HG03159 (cell line): ENCODE data around the gene USPL1.

ENCODE experiments used
- ATAC-seq: cut with Tn5 transposase; IDR thresholded peaks from one replicate; pipeline ENCODE4 v1.9.1; 2021; ENCODE audit warnings: mild to moderate bottlenecking, moderate library complexity; ENCODE audit not compliant: unreplicated experiment

The USPL1 gene

DNA sequence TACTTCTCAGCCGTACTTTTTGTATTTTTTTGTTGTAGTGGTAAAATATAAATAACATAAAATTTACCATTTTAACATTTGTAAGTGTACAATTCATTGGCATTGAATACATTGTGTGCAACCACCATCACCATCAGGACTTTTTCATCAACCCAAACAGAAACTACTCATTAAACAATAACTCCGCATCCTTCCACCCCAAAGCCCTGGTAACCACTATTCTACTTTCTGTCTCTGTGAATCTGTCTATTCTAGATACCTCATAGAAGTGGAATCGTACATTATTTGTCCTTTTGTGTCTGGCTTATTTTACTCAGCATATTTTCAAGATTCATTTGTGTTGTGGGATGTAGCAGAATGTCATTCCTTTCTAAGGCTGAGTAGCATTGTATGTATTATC lies 38.5 kb downstream of the USPL1 start:
- ATAC-seq, result no peak

DNA sequence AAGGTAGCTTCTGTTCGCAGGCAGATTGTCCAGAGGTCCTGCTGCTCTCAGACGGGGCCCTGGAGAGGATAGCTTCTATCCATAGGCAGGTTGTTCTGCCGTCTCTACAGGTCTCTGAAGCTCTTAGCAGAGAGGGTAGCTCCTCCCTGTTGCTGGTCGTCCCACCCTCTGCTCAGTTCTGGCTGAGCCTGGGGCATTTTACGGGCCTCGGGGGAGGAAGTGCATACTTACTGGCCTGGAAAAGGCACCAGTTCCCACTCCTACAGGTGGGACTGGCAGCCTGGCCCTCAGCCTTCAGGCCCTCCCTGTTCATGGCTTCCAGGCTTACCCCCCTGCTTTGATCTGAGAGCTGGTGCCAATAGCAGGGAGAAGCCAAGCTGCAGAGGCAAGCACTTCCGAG lies 42.3 kb downstream of the USPL1 start:
- no peak for ATAC-seq

DNA sequence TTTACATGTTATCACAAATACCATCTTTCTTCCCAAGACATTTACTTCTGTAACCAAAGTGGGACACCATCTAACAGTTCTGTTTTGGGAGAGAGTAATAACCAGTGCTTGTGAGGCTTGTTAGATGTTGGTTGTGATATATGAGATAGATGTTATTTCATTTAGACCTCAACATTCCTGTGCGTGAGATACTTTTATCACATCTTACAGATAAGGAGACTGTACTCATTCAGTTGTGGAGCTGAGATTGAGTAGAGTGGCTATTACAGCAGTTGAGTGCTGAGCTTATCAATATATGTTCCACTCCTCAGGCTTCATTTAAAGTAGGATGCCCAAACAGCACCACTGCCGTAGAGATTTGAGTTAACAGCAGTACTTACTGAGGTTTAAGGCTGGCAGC lies 43.1 kb downstream of the USPL1 start:
- no peak for ATAC-seq

DNA sequence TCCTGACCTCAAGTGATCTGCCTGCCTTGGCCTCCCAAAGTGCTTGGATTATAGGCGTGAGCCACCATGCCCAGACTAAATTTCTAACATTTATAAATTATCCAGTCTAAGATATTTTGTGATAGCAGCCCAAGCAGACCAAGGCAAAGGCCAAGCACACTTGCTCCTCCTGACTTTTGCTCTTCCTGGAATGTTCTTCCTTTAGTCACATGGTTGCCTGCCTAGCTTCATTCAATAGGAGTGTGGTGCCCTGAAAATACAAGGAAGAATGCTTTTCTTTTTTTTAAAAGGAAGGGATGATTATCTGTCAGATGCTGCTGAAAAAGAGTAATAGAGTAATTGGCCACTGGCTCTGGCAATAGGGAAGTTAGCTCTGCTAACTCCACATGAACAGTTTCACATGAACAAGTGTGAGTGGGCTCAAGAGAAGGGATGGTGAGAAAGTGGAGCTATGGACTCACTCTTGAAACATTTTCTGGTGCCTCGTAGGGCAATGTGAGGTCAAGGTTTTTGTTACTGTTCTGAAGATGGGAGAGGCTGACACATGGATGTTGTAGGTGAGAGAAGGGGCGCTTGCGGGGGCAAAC lies 47.1 kb downstream of the USPL1 start:
- ATAC-seq, result no peak

DNA sequence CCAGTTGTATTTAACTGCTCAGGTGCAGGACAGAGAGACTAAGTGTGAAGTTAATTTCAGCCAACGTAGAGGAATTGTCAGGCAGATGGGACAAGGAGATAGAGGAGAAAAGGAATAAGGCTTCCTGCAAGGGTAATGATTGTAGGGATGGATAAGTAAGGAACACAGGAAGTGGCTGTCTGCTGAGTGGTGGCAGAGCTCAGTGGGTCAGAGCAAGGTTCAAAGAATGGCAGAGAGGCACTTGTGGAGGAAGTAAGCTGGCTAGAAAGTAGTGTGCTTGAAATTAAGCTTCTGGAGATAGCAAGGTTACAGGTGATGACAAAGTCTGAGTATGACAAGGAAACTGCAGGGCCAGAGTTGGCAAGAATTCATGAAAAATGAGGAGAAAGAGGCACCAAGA lies 47.9 kb downstream of the USPL1 start:
- no peak for ATAC-seq

DNA sequence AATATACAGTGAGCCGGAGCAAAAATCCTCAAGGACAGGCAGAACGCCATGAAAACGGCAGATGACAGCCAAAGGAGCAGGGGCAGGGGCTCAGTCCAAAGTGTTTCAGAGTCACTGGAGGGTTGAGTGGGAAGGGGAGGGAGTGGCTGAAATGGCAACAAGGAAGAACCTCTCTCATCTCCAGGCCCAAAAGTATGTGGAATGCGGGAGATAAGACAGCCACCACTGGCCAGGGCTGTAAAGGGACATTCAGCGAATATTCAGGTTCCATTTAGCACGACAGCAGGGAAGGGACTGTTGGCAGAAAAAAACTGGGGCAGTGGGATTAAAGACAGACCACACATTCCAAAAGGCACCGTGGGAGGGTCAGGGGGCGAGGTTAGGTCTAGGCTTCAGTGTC lies 48.4 kb downstream of the USPL1 start:
- no peak for ATAC-seq

DNA sequence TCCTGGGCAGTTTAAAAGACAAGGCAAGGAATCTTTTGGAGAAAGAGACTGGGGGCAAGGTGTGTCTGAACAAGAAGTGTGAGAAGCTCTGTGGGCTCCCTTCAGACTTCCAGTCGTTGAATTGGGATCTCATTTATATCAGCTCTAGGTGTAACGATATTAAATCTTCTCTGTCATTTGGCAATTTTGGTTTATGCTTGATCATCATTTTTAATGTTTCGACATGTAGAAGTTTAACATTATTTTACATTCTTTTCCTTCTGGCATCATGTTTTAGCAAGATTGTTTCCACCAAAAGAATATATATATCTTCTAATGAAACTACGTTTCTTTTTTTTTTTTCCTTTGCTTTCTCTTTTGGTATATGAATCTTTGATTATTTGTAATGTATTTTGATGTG lies 49.3 kb downstream of the USPL1 start:
- no peak for ATAC-seq

DNA sequence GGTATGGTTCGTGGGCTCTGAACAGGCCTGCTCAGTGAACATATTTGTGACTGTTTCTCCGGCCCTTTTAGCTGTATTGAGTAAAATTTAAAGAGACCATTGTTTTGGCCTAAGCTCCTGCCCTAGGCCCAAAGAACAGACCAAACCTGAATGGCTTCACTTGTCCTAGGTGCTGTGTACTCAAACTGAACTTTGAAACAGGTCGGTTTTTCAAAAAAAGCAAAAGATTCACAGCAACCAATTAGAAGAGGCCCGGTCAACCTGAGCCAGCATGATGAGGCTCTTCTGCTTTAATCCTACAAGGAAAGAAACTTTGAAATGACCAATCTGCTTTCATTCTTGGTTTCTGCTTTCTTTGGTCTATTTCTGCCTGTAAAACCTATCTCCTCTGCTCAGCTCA lies 50.6 kb downstream of the USPL1 start:
- no peak for ATAC-seq

DNA sequence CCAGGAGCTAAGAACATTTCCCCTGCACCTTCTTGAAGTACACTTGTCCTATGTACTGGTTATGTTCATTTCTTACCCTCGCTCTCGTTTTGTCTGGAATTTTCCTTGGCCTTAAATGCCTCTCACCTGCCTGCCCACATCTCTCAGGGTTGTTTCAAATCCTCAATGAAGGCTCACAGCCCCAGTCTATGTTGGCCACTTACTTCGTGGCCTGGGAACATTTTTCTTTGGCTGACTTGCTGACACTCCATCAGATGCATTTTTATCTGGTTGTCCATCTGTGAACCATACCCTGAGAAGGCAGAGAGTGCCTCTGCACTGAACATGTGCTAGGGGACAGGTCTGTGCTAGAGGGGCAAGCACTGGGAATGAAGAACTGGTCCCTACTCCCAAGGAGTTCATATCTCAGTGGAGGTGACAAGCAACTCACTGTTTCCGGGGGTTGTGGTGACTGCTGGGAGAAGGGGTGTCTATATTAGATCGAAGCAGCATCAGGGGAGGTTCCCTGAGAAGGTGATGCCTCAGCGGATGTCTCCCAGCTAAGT lies 53.6 kb downstream of the USPL1 start:
- no peak for ATAC-seq

DNA sequence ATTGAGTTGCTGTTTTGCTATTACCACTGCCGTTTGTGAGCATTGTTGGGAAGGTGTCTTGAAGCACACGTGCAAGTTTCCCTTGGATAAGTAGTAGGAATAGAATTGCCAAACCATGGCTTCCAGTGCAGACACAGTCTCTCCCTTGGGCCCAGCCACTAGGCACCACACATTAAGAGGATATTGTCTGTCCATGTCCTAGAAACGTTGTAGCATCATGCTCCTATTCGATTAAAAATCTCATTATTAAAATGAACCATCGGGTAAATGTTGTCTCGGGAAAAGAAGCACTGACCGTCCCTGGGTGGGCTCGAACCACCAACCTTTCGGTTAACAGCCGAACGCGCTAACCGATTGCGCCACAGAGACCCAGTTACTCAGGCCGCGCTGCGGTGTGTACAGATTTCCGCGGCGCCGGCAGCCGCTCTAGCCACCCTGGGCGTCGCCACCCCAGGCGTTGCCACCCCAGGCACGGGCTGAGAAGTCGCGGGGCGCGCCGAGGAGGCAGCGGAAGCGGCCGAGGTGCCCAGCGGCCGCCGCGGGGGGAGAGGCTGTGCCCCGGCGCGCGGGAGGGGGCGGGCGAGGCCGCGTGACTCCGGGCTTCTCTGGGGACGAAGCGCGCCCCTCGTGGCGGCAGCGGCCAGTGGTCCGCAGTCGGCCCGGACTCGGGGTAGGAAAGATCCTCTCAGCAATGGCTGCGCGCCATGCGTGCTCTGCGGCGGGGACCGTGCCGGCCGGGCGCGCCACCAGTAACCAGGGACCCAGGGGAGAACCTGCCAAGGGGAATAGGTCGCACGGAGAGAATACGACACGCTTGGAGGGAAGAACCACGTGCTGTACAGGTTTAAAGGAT lies 56.2 kb downstream of the USPL1 start:
- peak; percentile 87 for ATAC-seq

DNA sequence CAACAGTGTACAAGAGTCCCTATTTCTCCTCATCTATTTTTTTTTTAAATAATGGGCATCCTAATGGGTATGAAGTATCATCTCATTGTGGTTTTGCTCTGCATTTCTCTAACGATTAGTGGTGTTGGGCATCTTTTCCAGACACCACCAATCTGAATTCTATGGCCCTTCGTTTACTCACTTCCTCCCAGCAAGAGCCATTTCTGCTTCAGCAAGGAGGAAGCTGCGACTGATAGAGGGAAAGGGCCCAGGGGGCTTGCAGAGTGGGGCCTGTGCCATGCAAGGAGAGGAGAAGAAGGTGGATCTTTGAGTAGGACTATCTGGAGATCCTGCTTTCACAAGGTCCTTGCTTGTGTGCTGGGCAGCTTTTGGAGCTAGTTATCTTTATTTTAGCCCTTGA lies 58.0 kb downstream of the USPL1 start:
- no peak for ATAC-seq

DNA sequence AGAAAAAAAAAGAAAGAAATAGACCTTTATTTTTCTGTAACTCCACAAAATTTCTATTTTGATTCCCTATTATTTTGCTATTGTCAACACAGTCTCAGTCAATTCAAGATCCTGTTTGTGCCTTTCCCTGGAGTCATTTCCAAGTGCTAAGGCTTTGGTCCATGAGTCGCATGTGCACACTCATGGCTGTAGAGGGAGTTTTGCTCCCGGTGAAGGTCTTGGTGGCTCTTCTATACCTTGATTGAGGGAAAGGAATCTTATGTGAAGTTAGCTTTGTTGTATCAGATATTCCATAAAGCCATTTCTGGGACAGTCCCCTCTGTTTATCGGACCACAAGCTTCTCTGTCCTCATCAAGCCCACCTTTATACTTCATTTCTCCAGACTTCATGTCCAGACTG lies 59.0 kb downstream of the USPL1 start:
- no peak for ATAC-seq

DNA sequence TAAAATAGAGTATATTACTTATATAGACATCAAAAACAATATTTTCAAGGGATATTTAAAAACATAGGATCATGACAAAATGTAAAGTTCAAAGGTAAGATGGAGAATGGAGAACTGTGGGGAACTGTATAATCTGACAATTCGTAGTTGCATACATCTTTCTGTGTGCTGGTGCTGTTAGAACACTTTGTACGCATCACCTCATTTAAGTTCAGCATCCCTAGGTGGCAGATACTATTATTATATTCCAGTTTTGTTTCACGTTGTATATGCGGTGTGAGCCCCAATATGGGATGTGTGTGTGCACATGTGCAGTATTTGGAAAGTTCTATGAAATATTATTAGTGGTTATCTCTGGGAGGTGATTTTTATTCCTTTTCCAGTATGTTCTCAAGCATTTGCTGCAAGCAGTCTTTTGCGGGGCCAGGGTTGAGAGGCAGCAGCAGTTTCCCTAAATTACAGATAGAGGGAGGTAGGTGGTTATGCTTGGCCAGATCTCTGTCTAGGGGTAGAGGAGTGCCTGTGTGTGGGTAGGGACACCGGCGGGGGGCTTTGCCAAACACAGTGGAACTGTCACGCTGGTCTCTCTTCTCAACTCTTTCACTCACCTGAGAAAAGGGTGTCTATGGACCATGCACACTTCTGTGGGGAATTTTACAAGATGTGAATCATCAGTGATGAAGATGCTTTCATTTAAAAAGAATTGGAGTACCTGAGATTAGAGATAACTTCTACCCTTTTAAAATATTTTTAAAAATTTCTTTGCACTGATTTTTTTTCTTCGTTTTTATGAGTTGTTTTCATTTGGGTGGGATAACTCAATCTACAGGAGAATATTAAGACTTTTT lies 62.0 kb downstream of the USPL1 start:
- ATAC-seq, result peak; percentile 54

DNA sequence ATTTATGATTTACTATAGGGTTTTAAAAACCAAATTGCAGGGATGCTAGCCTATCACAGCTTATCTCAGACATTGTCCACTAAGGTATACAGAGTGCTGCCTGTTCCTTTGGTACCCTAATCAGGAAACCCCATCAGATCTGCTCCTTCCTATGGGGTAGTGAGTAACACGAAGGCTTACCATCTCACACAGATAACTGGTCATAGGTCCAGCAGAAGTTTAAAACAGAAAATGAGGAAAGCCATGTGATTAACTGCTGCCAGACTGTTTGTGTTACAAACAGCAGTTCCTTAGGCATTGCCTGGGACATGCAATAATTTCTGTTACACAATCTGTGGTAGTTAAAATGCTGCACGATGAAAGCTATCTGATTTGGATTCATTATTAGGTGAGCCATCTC lies 64.1 kb downstream of the USPL1 start:
- no peak for ATAC-seq

DNA sequence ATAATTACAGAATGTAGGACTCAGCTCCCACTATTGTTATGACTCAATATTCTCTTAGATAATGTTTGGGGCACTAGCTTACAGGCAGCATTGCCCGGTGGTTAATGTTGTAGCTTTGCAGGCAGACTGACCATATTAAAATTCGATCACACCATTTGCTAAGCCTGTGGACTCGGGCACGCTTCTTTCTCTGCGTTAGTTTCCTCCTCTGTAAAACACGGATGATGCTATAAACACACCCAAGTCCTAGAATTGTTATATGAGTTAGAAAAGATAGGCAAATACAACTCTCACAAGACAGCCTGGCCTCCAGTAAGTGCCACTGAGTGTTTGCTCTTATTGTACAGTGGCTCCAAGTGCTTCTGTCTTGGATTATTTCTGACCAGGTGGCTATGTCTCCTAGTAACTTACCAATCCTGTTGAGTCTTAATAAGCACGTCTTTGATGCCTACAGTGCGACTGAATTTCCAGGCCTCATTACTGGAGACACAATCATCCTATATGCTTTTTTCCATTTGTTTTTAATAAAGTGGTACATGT lies 67.7 kb downstream of the USPL1 start:
- no peak for ATAC-seq

DNA sequence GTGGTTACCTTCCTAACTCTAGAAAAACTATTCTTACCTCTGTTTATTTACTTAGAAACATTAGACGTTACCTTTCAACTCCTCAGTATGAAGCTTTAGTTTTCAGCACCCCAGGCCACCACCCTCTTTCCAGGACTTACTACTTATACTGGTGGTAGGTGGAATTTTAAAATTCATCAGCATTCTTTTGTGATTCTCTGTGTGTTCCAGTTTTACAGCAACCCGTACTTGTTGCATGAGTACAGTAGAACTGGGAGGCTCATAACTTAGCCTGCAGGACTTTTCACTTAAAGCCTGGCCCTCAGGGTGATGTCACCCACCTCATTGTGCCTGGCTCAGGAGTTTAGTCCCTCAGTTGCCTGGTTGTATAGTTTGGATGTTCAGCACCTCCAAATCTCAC lies 68.3 kb downstream of the USPL1 start:
- ATAC-seq, result no peak

DNA sequence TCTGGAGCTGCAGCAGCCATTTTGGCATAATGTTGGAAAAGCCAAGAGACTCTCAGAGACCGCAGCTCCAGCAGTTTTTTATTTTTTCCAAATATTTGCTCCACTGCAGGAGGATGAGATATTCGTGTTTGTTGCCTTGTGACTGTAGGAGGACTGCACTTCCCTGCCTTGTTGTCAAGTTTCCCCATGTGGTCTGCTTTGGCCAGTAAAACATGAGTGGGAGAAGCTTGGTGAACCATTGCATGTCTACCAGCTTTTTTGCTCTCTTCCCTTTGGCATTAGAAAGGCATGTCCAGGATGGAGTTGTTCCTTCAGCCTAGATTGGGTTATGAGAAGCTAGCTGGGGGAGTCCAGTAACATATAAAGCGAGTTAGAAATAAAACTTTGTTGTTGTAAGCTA lies 69.9 kb downstream of the USPL1 start:
- ATAC-seq, result no peak

DNA sequence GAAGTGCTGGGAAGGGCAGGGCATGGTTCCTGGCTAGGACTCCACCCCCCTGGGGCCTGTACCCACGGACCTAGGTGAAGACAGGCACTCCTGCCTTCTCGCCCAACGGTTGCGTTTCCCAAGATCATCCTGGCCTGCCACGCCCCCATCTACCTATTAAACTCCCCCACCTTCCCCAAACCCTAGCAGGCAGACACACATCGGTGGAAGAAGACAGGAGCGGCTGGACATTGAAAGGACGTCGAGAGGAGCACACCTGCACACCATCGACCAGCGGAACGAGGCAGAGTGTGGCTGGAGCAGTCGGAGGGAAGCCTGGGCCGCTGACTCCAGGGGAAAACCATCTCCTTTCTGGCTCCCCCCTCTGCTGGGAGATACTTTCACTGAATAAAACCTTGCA lies 72.0 kb downstream of the USPL1 start:
- no peak for ATAC-seq

DNA sequence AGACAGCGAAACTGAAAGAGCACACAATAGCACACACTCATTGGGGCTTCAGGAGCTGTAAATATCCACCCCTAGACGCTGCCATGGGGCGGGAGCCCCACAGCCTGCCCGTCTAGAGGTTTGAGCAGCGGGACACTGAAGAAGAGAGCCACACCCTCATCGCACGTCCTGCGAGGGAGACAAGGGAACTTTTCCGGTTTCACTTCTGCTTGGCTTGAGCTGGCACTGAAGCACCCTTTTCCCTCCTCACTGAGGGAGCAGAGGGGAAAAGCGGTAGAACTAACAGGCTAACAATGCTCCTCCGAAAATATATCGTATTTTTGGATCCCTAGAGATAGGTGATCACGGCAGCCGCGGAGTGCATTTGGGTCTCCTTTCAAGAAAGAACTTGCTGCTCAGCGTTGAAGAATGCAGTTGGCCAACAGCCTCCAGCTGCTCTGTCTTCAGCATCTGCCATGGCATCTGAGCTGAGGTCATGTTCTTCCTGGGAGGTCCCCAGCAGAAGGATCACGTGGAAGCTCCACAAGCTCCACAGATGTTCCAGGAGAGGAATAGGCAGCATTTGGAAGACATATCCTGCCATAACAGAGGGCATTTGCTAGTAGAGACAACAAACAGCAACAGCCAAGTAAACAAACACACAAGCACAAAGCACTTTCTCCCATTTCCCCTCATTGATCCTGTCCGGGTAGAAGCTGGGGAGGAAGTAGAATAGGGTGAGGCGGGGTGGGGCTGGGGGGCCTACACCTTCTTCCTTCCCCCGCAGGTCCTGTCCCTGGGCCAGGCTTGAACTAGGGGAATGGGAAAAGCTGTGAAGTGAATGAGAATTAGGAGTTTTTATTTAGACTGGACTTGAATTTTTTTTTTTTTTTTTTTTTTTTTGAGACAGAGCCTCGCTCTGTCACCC lies 72.8 kb downstream of the USPL1 start:
- ATAC-seq, result no peak

DNA sequence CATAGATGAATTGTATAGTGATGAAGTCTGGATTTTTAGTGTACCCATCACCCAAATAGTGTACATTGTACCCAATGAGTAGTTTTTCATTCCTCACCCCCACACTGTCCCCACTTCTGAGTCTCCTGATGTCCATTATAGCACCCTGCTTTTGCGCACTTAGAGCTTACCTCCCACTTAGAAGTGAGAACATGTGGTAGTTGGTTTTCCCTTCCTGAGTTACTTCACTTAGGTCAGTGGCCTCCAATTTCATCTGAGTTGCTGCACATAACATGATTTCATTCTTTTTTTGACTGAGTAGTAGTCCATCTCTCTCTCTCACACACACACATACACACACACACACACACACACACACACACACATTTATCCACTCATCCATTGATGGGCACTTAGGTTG lies 74.4 kb downstream of the USPL1 start:
- ATAC-seq, result no peak
